Measurements from ENCODE around the gene C14orf180.

GRCh38 chr14:104559028-104559803, 20.3 kb upstream of the C14orf180 start:
- no peak for TF ChIP-seq CTCF (IDR thresholded peaks at IDR 0.05)
- no peak for TF ChIP-seq POLR2A (IDR thresholded peaks at IDR 0.05)

All from right lobe of liver (tissue), 4 donors.